Measurements from ENCODE around the gene NHLRC3. TPM values are rescaled to one million over a fixed set of nuclear protein-coding genes. Genes with fewer than 3 reads are reported as not detected.

The NHLRC3 gene
- total and polyA plus RNA-seq, 2 donors (not counting 3 experiments of a cell fraction or from before 2014, with no cell fraction given) = 7.3 to 10.2 TPM

DNA sequence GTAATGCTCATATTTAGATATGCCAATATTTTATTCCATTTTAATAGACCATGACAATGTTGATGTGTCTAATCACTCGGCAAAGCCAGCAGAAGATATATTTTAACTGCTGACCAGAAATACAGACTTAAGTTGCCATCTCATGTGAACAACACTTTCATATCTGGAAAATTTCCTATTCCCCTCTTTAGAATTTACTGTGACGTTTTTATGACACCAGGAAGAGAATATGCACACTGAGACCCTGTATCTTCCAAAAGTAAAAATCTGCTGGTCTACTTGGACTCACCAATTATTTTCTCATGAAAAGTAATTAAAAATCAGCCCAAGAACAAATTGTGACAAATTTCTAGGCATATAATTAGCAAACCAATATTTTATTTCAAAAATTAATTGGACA lies 2.5 kb upstream of the NHLRC3 start:
- peaks cover 66% of the 10 kb centered on the region for H3K79me2 ChIP-seq (ENCODE audit: control insufficient read depth, insufficient read depth, low read length)
- TF ChIP-seq, protein P1, sequence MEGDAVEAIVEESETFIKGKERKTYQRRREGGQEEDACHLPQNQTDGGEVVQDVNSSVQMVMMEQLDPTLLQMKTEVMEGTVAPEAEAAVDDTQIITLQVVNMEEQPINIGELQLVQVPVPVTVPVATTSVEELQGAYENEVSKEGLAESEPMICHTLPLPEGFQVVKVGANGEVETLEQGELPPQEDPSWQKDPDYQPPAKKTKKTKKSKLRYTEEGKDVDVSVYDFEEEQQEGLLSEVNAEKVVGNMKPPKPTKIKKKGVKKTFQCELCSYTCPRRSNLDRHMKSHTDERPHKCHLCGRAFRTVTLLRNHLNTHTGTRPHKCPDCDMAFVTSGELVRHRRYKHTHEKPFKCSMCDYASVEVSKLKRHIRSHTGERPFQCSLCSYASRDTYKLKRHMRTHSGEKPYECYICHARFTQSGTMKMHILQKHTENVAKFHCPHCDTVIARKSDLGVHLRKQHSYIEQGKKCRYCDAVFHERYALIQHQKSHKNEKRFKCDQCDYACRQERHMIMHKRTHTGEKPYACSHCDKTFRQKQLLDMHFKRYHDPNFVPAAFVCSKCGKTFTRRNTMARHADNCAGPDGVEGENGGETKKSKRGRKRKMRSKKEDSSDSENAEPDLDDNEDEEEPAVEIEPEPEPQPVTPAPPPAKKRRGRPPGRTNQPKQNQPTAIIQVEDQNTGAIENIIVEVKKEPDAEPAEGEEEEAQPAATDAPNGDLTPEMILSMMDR (IDR thresholded peaks at IDR 0.05; ENCODE audit: extremely low read depth in 1 of 2, insufficient read depth in 1 of 2, low read depth in 1 of 2, low read length in 2 of 2) = no peak
- TF ChIP-seq GATA2 (IDR thresholded peaks at IDR 0.05; ENCODE audit: insufficient read depth, insufficient read length, low read depth, low read length) = no peak
- no peak for TF ChIP-seq FOS (IDR thresholded peaks at IDR 0.05; ENCODE audit: borderline replicate concordance, insufficient read depth, low read length)
- TF ChIP-seq EZH2 (IDR thresholded peaks at IDR 0.05; ENCODE audit: borderline replicate concordance, low read depth, low read length, severe bottlenecking) = no peak
- no peak for TF ChIP-seq JUN (IDR thresholded peaks at IDR 0.05; ENCODE audit: borderline replicate concordance, insufficient read depth, insufficient read length, low read depth)
- TF ChIP-seq MYC (IDR thresholded peaks at IDR 0.05; ENCODE audit: low read depth, low read length) = no peak
- TF ChIP-seq MAX (IDR thresholded peaks at IDR 0.05; ENCODE audit: insufficient read depth, insufficient read length) = no peak
- TF ChIP-seq POLR2AphosphoS5 (IDR thresholded peaks at IDR 0.05; ENCODE audit: insufficient read depth, low read depth, low read length) = no peak
- no peak for TF ChIP-seq POLR2A (IDR thresholded peaks at IDR 0.05; ENCODE audit: low read depth, low read length)
- H4K20me1 ChIP-seq (replicated peaks; ENCODE audit: control insufficient read depth, extremely low read depth, insufficient read depth, low read length) = peaks cover 4% of the 10 kb centered on the region
- no peaks in the 10 kb centered on the region for H3K9me3 ChIP-seq (replicated peaks; ENCODE audit: control insufficient read depth, insufficient read depth, low read length)
- dilution Hi-C loops (cut with MboI; ENCODE audit: extremely low pct_ligation_motif_present, low sequenced_read_pairs) (no loop called here), intact Hi-C loops (cut with micrococcal nuclease) (loop anchor here (5.0 to 10.0 kb wide), 4 partner anchors 379 to 1739 kb away; partner anchors contain the start of genes LHFPL6, MRPS31 and UFM1)
- peaks cover 0 to 2% of the 10 kb centered on the region in 2 experiments for H3K36me3 ChIP-seq (ENCODE audit: control insufficient read depth in 2 of 2, extremely low read depth in 1 of 2, insufficient read depth in 2 of 2, low read length in 2 of 2)
- peak overlapping the region; percentile 75 to 98 (median 94) for H3K4me3 ChIP-seq (replicated peaks in 1 of 3; ENCODE audit: insufficient read depth in 1 of 3, low read depth in 1 of 3, low read length in 3 of 3)
- no peak overlapping the region for H3K27ac ChIP-seq (ENCODE audit: insufficient read depth, low read depth, low read length)
- DNase-seq (ENCODE audit: low read depth, low spot score) = peak; percentile 9
- no peak overlapping the region for H2AFZ ChIP-seq (ENCODE audit: low read depth, low read length)
- no peaks in the 10 kb centered on the region for H3K9me1 ChIP-seq (replicated peaks; ENCODE audit: control insufficient read depth, extremely low read depth, insufficient read depth, low read length)
- no peaks in the 10 kb centered on the region for H3K27me3 ChIP-seq (ENCODE audit: control insufficient read depth in 2 of 2, insufficient read depth in 2 of 2, low read length in 2 of 2)
- peak overlapping the region; percentile 81 for H3K9ac ChIP-seq (replicated peaks; ENCODE audit: extremely low read depth, insufficient read depth, low read length)
- H3K4me1 ChIP-seq (ENCODE audit: control insufficient read depth, extremely low read depth, insufficient read depth, low read length) = peaks cover 24% of the 10 kb centered on the region
- ChIA-PET POLR2A (no interaction called here), CTCF (interaction anchor here (0.7 to 2.5 kb wide), 3 partner anchors 576 to 580 kb away, joined by 3 to 13 read pairs (median 5); no protein-coding TSS in a partner anchor)
- no peak for FAIRE-seq
- no TSS peak for BruUV-seq (replicated peaks)
- peak overlapping the region; percentile 100 for H3K4me2 ChIP-seq (ENCODE audit: insufficient read depth, low read length)
